IMR-90 (cell line): ENCODE data around the gene AGBL3. TPM values are rescaled to one million over a fixed set of nuclear protein-coding genes. Genes with fewer than 3 reads are reported as not detected.

Source experiments
- ATAC-seq: fragments of 200-7000 bp; cut with Tn5 transposase; 2 replicates; pipeline ENCODE4 v1.9.1; 2020; ENCODE audit warnings: low read depth, mild to moderate bottlenecking, moderate library complexity
- BruUV-seq: library from RNA; stranded (reverse); fragments of 400-500 nt; replicated peaks from 2 replicates; lab custom pipeline; 2021; lab: Mats Ljungman, UMichigan
- CTCF ChIA-PET: fragments of 300-600 bp; formaldehyde crosslinking; extraction: SDS; loops from one replicate; lab custom pipeline; 2021; ENCODE audit warnings: antibody characterized with exemption; lab: Yijun Ruan, JAX
- POLR2A ChIA-PET: fragments of 300-600 bp; sonication (Branson Sonifier 250); formaldehyde crosslinking; loops from one replicate; lab custom pipeline; 2022; ENCODE audit warnings: antibody characterized with exemption; ENCODE audit not compliant: unreplicated experiment; lab: Charles Lee
- DNase-seq: peaks from one replicate; pipeline ENCODE4 v3.0.0; 2013
- H2AFZ ChIP-seq: replicated peaks from 2 replicates; pipeline ENCODE3; 2013; ENCODE audit warnings: low read length, mild to moderate bottlenecking; ENCODE audit not compliant: poor library complexity
- H2AK5ac ChIP-seq: 2 replicates; pipeline ENCODE4 v1.6.1; 2013; ENCODE audit warnings: low read depth, low read length, inconsistent platforms
- H2AK9ac ChIP-seq: replicated peaks from 2 replicates; pipeline ENCODE3; 2013; ENCODE audit warnings: mild to moderate bottlenecking, low read depth, low read length, moderate library complexity; ENCODE audit not compliant: poor library complexity
- H2BK120ac ChIP-seq: 2 replicates; pipeline ENCODE4 v1.6.1; 2013; ENCODE audit warnings: low read depth, low read length, inconsistent platforms
- H2BK15ac ChIP-seq: 3 replicates; pipeline ENCODE4 v1.6.1; 2013; ENCODE audit warnings: low read depth, low read length, inconsistent platforms
- H2BK20ac ChIP-seq: 2 replicates; pipeline ENCODE4 v1.6.1; 2013; ENCODE audit warnings: low read depth, mild to moderate bottlenecking, inconsistent platforms, low read length, moderate library complexity
- H2BK5ac ChIP-seq: 2 replicates; pipeline ENCODE4 v1.6.1; 2013; ENCODE audit warnings: mild to moderate bottlenecking, low read depth, low read length, inconsistent platforms; ENCODE audit not compliant: poor library complexity, severe bottlenecking
- H3K14ac ChIP-seq: replicated peaks from 2 replicates; pipeline ENCODE4 v1.6.1; 2013; ENCODE audit warnings: low read depth, low read length, inconsistent platforms
- H3K18ac ChIP-seq: 2 replicates; pipeline ENCODE4 v1.6.1; 2013; ENCODE audit warnings: low read depth, low read length, control low read depth
- H3K23ac ChIP-seq: 2 replicates; pipeline ENCODE4 v1.6.1; 2013; ENCODE audit warnings: low read depth, low read length, inconsistent platforms
- H3K27ac ChIP-seq: 2 replicates; pipeline ENCODE4 v1.5.1; 2013; ENCODE audit warnings: mild to moderate bottlenecking, control low read depth, low read length; ENCODE audit not compliant: insufficient read depth
- H3K27me3 ChIP-seq: 2 replicates; pipeline ENCODE4 v1.6.1; 2013; ENCODE audit warnings: low read length; ENCODE audit not compliant: control insufficient read depth, insufficient read depth
- H3K36me3 ChIP-seq: 2 replicates; pipeline ENCODE4 v1.6.1; 2013; ENCODE audit warnings: low read length, mixed read lengths; ENCODE audit not compliant: control insufficient read depth, insufficient read depth
- H3K4ac ChIP-seq: 2 replicates; pipeline ENCODE4 v1.6.1; 2013; ENCODE audit warnings: low read depth, low read length, inconsistent platforms
- H3K4me1 ChIP-seq: 2 replicates; pipeline ENCODE4 v1.6.1; 2013; ENCODE audit warnings: low read length, mixed read lengths; ENCODE audit not compliant: control insufficient read depth, insufficient read depth
- H3K4me2 ChIP-seq: 2 replicates; pipeline ENCODE4 v1.6.1; 2013; ENCODE audit warnings: low read depth, mild to moderate bottlenecking, control low read depth, low read length, moderate library complexity
- H3K4me3 ChIP-seq: 2 replicates; pipeline ENCODE4 v1.5.1; 2013; ENCODE audit warnings: low read depth, mild to moderate bottlenecking, control low read depth, low read length, moderate library complexity; ENCODE audit not compliant: insufficient read depth
- H3K56ac ChIP-seq: 2 replicates; pipeline ENCODE4 v1.6.1; 2013; ENCODE audit warnings: low read length, inconsistent platforms; ENCODE audit not compliant: insufficient read depth; ENCODE audit errors: extremely low read depth
- H3K79me1 ChIP-seq, 2 experiments: 2 replicates each; pipeline ENCODE4 v1.6.1; 2013; ENCODE audit warnings: low read length in 2 of 2, inconsistent platforms in 1 of 2, low read depth in 1 of 2
- H3K9ac ChIP-seq: 2 replicates; pipeline ENCODE4 v1.6.1; 2013; ENCODE audit warnings: low read depth, low read length, control low read depth
- H3K9me1 ChIP-seq: 2 replicates; pipeline ENCODE4 v1.6.1; 2013; ENCODE audit warnings: low read length, inconsistent platforms; ENCODE audit not compliant: insufficient read depth
- H3K9me3 ChIP-seq: 2 replicates; pipeline ENCODE4 v1.6.1; 2013; ENCODE audit warnings: low read length; ENCODE audit not compliant: control insufficient read depth, insufficient read depth
- H4K20me1 ChIP-seq: 2 replicates; pipeline ENCODE4 v1.6.1; 2013; ENCODE audit warnings: low read length, inconsistent platforms; ENCODE audit not compliant: insufficient read depth
- H4K5ac ChIP-seq: 2 replicates; pipeline ENCODE4 v1.6.1; 2013; ENCODE audit warnings: mild to moderate bottlenecking, low read depth, low read length, control low read depth
- H4K8ac ChIP-seq, 2 experiments: 2 replicates each; pipeline ENCODE4 v1.6.1; 2013; ENCODE audit warnings: low read depth in 2 of 2, low read length in 2 of 2, control low read depth in 1 of 2, inconsistent platforms in 1 of 2
- H4K91ac ChIP-seq: 2 replicates; pipeline ENCODE4 v1.6.1; 2013; ENCODE audit warnings: low read depth, low read length, inconsistent platforms; ENCODE audit not compliant: insufficient read depth
- BHLHE40 ChIP-seq: fragments of 150-350 bp; IDR thresholded peaks from 2 replicates; pipeline ENCODE4 v1.6.1; 2016; ENCODE audit warnings: mild to moderate bottlenecking, low read depth, low read length
- CEBPB ChIP-seq: IDR thresholded peaks from 2 replicates; pipeline ENCODE4 v1.6.1; 2012; ENCODE audit warnings: low read depth, low read length, improper control_type of control experiment
- CHD1 ChIP-seq: IDR thresholded peaks from 2 replicates; pipeline ENCODE4 v1.6.1; 2012; ENCODE audit warnings: low read depth, low read length, improper control_type of control experiment
- MAFK ChIP-seq: IDR thresholded peaks from 2 replicates; pipeline ENCODE4 v1.6.1; 2012; ENCODE audit warnings: low read depth, low read length, improper control_type of control experiment
- MAZ ChIP-seq: IDR thresholded peaks from 2 replicates; pipeline ENCODE4 v1.6.1; 2012; ENCODE audit warnings: low read depth, mild to moderate bottlenecking, low read length, improper control_type of control experiment, moderate library complexity, borderline replicate concordance
- NFE2L2 ChIP-seq: fragments of 150-350 bp; IDR thresholded peaks from 2 replicates; pipeline ENCODE4 v1.6.1; 2016; ENCODE audit warnings: low read depth, mild to moderate bottlenecking, low read length
- POLR2A ChIP-seq: IDR thresholded peaks from 2 replicates; pipeline ENCODE4 v1.6.1; 2012; ENCODE audit warnings: mild to moderate bottlenecking, low read depth, low read length
- RAD21 ChIP-seq: IDR thresholded peaks from 2 replicates; pipeline ENCODE4 v1.6.1; 2012; ENCODE audit warnings: low read length, improper control_type of control experiment
- RFX5 ChIP-seq: IDR thresholded peaks from 2 replicates; pipeline ENCODE4 v1.8.0; 2012; ENCODE audit warnings: low read depth, mild to moderate bottlenecking, low read length, moderate library complexity
- SMC3 ChIP-seq: fragments of 150-350 bp; IDR thresholded peaks from 2 replicates; pipeline ENCODE4 v1.6.1; 2016; ENCODE audit warnings: low read depth, mild to moderate bottlenecking, antibody characterized with exemption, low read length, moderate library complexity
- WGBS, 2 experiments: methylation state at CpG; one replicate each; pipeline versions ENCODE4 v1.1.5 to v1.1.7; 2013; ENCODE audit warnings: missing lambda C conversion rate in 2 of 2; ENCODE audit not compliant: insufficient read length in 1 of 2; ENCODE audit errors: extremely low coverage in 2 of 2; 5-methylcytosine and 5-hydroxymethylcytosine counted together
- dilution Hi-C: fragments of 300-500 bp; cut with HindIII; formaldehyde crosslinking; loops from one replicate; pipeline ENCODE4 v1.14.3; 2018; ENCODE audit warnings: low sequenced_read_pairs; ENCODE audit not compliant: unreplicated experiment
- in situ Hi-C: fragments of 300-500 bp; cut with MboI; formaldehyde crosslinking; loops from 3 replicates; pipeline ENCODE4 v1.14.3; 2019; ENCODE audit warnings: low sequenced_read_pairs, inconsistent platforms, mixed read lengths
- intact Hi-C: fragments of 100-400 bp; cut with micrococcal nuclease; formaldehyde crosslinking; loops from 2 replicates; pipeline ENCODE4 v1.10.0; 2022
- polyA plus RNA-seq, 3 experiments: library from polyadenylated mRNA; depleted of rRNA; stranded (reverse); fragments of >200 nt; gene quantifications; 2 replicates each; pipeline ENCODE4 v1.2.3, GENCODE V29; 2012; ENCODE audit warnings: low replicate concordance in 1 of 3
- total RNA-seq: library from RNA; depleted of rRNA; stranded (reverse); fragments of >200 nt; gene quantifications from 2 replicates; pipeline ENCODE4 v1.2.3, GENCODE V29; 2012

Gene AGBL3
- total and polyA plus RNA-seq, 2 of the 4 experiments (the other 2 are of a cell fraction): 0.18 to 0.65 TPM

DNA sequence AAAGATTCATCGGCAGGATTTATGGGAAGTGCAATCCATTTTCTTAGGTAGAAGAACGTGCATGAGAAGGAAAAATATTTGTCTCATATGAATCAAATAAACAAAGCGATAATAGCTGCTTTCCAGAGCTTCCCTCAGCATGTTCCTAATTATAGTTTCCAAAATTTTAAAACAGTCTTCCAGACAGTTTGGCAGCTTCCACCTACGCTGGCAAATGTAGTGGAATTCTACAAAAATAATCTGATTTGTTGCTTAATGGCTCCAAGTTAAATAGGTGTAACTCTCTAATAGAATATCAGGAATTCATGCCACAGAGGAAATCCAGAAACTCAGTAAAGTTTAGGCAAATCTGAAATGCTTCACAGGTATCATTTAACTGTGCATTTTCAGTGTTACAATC, 23.3 kb upstream of the AGBL3 start:
- Histone ChIP-seq H3K14ac (no peak overlapping the region), H3K27ac (no peak overlapping the region), H3K23ac (no peak overlapping the region), H2BK5ac (no peak overlapping the region), H4K8ac (no peak overlapping the region), H2BK20ac (no peak overlapping the region), H2BK120ac (no peak overlapping the region), H4K5ac (no peak overlapping the region), H2AK5ac (no peak overlapping the region), H3K9me1 (peaks cover 3% of the 10 kb centered on the region), H3K18ac (no peak overlapping the region), H3K4me1 (no peaks in the 10 kb centered on the region), H3K4me2 (no peak overlapping the region), H4K91ac (no peak overlapping the region), H2AK9ac (no peak overlapping the region), H3K4me3 (no peak overlapping the region), H2BK15ac (no peak overlapping the region), H3K4ac (no peak overlapping the region), H2AFZ (no peak overlapping the region), H3K36me3 (peaks cover 58% of the 10 kb centered on the region), H3K9ac (no peak overlapping the region), H3K9me3 (no peaks in the 10 kb centered on the region), H3K27me3 (no peaks in the 10 kb centered on the region), H4K20me1 (no peaks in the 10 kb centered on the region; the same call in 1 of the 2 replicates), H3K79me1 (peaks cover 0 to 22% of the 10 kb centered on the region in 2 experiments; a peak in 3 of 4 replicates), H3K56ac (no peak overlapping the region)
- no peak for TF ChIP-seq RFX5
- no peak for TF ChIP-seq MAFK
- TF ChIP-seq BHLHE40: no peak
- TF ChIP-seq RAD21: no peak
- TF ChIP-seq CEBPB: no peak
- TF ChIP-seq MAZ: no peak
- TF ChIP-seq NFE2L2: no peak
- TF ChIP-seq POLR2A: no peak
- no peak for TF ChIP-seq SMC3
- TF ChIP-seq CHD1: no peak
- WGBS, 2 experiments: no CpG with 5 or more reads among the region's 4 CpGs
- no peak for DNase-seq
- intact Hi-C loops: loop anchor here (2.0 kb wide), 1 partner anchor 208 kb away; the partner anchor contains the start of gene CYREN
- no peak for ATAC-seq
- dilution Hi-C loops: no loop called here
- POLR2A ChIA-PET: no interaction called here
- BruUV-seq: no TSS peak
- in situ Hi-C loops: no loop called here
- CTCF ChIA-PET: interaction anchor here (1.6 kb wide), 1 partner anchor 273 kb away, joined by 4 read pairs; no protein-coding TSS in a partner anchor
